IMR-90 (cell line): ENCODE data around the gene AQP5. TPM values are rescaled to one million over a fixed set of nuclear protein-coding genes. Genes with fewer than 3 reads are reported as not detected.
A peak's percentile ranks its signal among the peaks of the same experiment; 100 is the strongest.

ENCODE experiments used
- ATAC-seq: fragments of 200-7000 bp; cut with Tn5 transposase; 2 replicates; pipeline ENCODE4 v1.9.1; 2020; ENCODE audit warnings: low read depth, mild to moderate bottlenecking, moderate library complexity
- BruUV-seq: library from RNA; stranded (reverse); fragments of 400-500 nt; replicated peaks from 2 replicates; lab custom pipeline; 2021; lab: Mats Ljungman, UMichigan
- CTCF ChIA-PET: fragments of 300-600 bp; formaldehyde crosslinking; extraction: SDS; loops from one replicate; lab custom pipeline; 2021; ENCODE audit warnings: antibody characterized with exemption; lab: Yijun Ruan, JAX
- POLR2A ChIA-PET: fragments of 300-600 bp; sonication (Branson Sonifier 250); formaldehyde crosslinking; loops from one replicate; lab custom pipeline; 2022; ENCODE audit warnings: antibody characterized with exemption; ENCODE audit not compliant: unreplicated experiment; lab: Charles Lee
- DNase-seq: peaks from one replicate; pipeline ENCODE4 v3.0.0; 2013
- H2AFZ ChIP-seq: replicated peaks from 2 replicates; pipeline ENCODE3; 2013; ENCODE audit warnings: low read length, mild to moderate bottlenecking; ENCODE audit not compliant: poor library complexity
- H2AK5ac ChIP-seq: 2 replicates; pipeline ENCODE4 v1.6.1; 2013; ENCODE audit warnings: low read depth, low read length, inconsistent platforms
- H2AK9ac ChIP-seq: replicated peaks from 2 replicates; pipeline ENCODE3; 2013; ENCODE audit warnings: mild to moderate bottlenecking, low read depth, low read length, moderate library complexity; ENCODE audit not compliant: poor library complexity
- H2BK120ac ChIP-seq: 2 replicates; pipeline ENCODE4 v1.6.1; 2013; ENCODE audit warnings: low read depth, low read length, inconsistent platforms
- H2BK15ac ChIP-seq: 3 replicates; pipeline ENCODE4 v1.6.1; 2013; ENCODE audit warnings: low read depth, low read length, inconsistent platforms
- H2BK20ac ChIP-seq: 2 replicates; pipeline ENCODE4 v1.6.1; 2013; ENCODE audit warnings: low read depth, mild to moderate bottlenecking, inconsistent platforms, low read length, moderate library complexity
- H2BK5ac ChIP-seq: 2 replicates; pipeline ENCODE4 v1.6.1; 2013; ENCODE audit warnings: mild to moderate bottlenecking, low read depth, low read length, inconsistent platforms; ENCODE audit not compliant: poor library complexity, severe bottlenecking
- H3K14ac ChIP-seq: replicated peaks from 2 replicates; pipeline ENCODE4 v1.6.1; 2013; ENCODE audit warnings: low read depth, low read length, inconsistent platforms
- H3K18ac ChIP-seq: 2 replicates; pipeline ENCODE4 v1.6.1; 2013; ENCODE audit warnings: low read depth, low read length, control low read depth
- H3K23ac ChIP-seq: 2 replicates; pipeline ENCODE4 v1.6.1; 2013; ENCODE audit warnings: low read depth, low read length, inconsistent platforms
- H3K27ac ChIP-seq: 2 replicates; pipeline ENCODE4 v1.5.1; 2013; ENCODE audit warnings: mild to moderate bottlenecking, control low read depth, low read length; ENCODE audit not compliant: insufficient read depth
- H3K27me3 ChIP-seq: 2 replicates; pipeline ENCODE4 v1.6.1; 2013; ENCODE audit warnings: low read length; ENCODE audit not compliant: control insufficient read depth, insufficient read depth
- H3K36me3 ChIP-seq: 2 replicates; pipeline ENCODE4 v1.6.1; 2013; ENCODE audit warnings: low read length, mixed read lengths; ENCODE audit not compliant: control insufficient read depth, insufficient read depth
- H3K4ac ChIP-seq: 2 replicates; pipeline ENCODE4 v1.6.1; 2013; ENCODE audit warnings: low read depth, low read length, inconsistent platforms
- H3K4me1 ChIP-seq: 2 replicates; pipeline ENCODE4 v1.6.1; 2013; ENCODE audit warnings: low read length, mixed read lengths; ENCODE audit not compliant: control insufficient read depth, insufficient read depth
- H3K4me2 ChIP-seq: 2 replicates; pipeline ENCODE4 v1.6.1; 2013; ENCODE audit warnings: low read depth, mild to moderate bottlenecking, control low read depth, low read length, moderate library complexity
- H3K4me3 ChIP-seq: 2 replicates; pipeline ENCODE4 v1.5.1; 2013; ENCODE audit warnings: low read depth, mild to moderate bottlenecking, control low read depth, low read length, moderate library complexity; ENCODE audit not compliant: insufficient read depth
- H3K56ac ChIP-seq: 2 replicates; pipeline ENCODE4 v1.6.1; 2013; ENCODE audit warnings: low read length, inconsistent platforms; ENCODE audit not compliant: insufficient read depth; ENCODE audit errors: extremely low read depth
- H3K79me1 ChIP-seq, 2 experiments: 2 replicates each; pipeline ENCODE4 v1.6.1; 2013; ENCODE audit warnings: low read length in 2 of 2, inconsistent platforms in 1 of 2, low read depth in 1 of 2
- H3K9ac ChIP-seq: 2 replicates; pipeline ENCODE4 v1.6.1; 2013; ENCODE audit warnings: low read depth, low read length, control low read depth
- H3K9me1 ChIP-seq: 2 replicates; pipeline ENCODE4 v1.6.1; 2013; ENCODE audit warnings: low read length, inconsistent platforms; ENCODE audit not compliant: insufficient read depth
- H3K9me3 ChIP-seq: 2 replicates; pipeline ENCODE4 v1.6.1; 2013; ENCODE audit warnings: low read length; ENCODE audit not compliant: control insufficient read depth, insufficient read depth
- H4K20me1 ChIP-seq: 2 replicates; pipeline ENCODE4 v1.6.1; 2013; ENCODE audit warnings: low read length, inconsistent platforms; ENCODE audit not compliant: insufficient read depth
- H4K5ac ChIP-seq: 2 replicates; pipeline ENCODE4 v1.6.1; 2013; ENCODE audit warnings: mild to moderate bottlenecking, low read depth, low read length, control low read depth
- H4K8ac ChIP-seq, 2 experiments: 2 replicates each; pipeline ENCODE4 v1.6.1; 2013; ENCODE audit warnings: low read depth in 2 of 2, low read length in 2 of 2, control low read depth in 1 of 2, inconsistent platforms in 1 of 2
- H4K91ac ChIP-seq: 2 replicates; pipeline ENCODE4 v1.6.1; 2013; ENCODE audit warnings: low read depth, low read length, inconsistent platforms; ENCODE audit not compliant: insufficient read depth
- CHD1 ChIP-seq: IDR thresholded peaks from 2 replicates; pipeline ENCODE4 v1.6.1; 2012; ENCODE audit warnings: low read depth, low read length, improper control_type of control experiment
- FOS ChIP-seq: fragments of 150-350 bp; IDR thresholded peaks from 2 replicates; pipeline ENCODE4 v1.6.1; 2016; ENCODE audit warnings: low read depth, low read length
- NFE2L2 ChIP-seq: fragments of 150-350 bp; IDR thresholded peaks from 2 replicates; pipeline ENCODE4 v1.6.1; 2016; ENCODE audit warnings: low read depth, mild to moderate bottlenecking, low read length
- POLR2A ChIP-seq: IDR thresholded peaks from 2 replicates; pipeline ENCODE4 v1.6.1; 2012; ENCODE audit warnings: mild to moderate bottlenecking, low read depth, low read length
- WGBS, 2 experiments: methylation state at CpG; one replicate each; pipeline versions ENCODE4 v1.1.5 to v1.1.7; 2013; ENCODE audit warnings: missing lambda C conversion rate in 2 of 2; ENCODE audit not compliant: insufficient read length in 1 of 2; ENCODE audit errors: extremely low coverage in 2 of 2; 5-methylcytosine and 5-hydroxymethylcytosine counted together
- dilution Hi-C: fragments of 300-500 bp; cut with HindIII; formaldehyde crosslinking; loops from one replicate; pipeline ENCODE4 v1.14.3; 2018; ENCODE audit warnings: low sequenced_read_pairs; ENCODE audit not compliant: unreplicated experiment
- in situ Hi-C: fragments of 300-500 bp; cut with MboI; formaldehyde crosslinking; loops from 3 replicates; pipeline ENCODE4 v1.14.3; 2019; ENCODE audit warnings: low sequenced_read_pairs, inconsistent platforms, mixed read lengths
- intact Hi-C: fragments of 100-400 bp; cut with micrococcal nuclease; formaldehyde crosslinking; loops from 2 replicates; pipeline ENCODE4 v1.10.0; 2022
- polyA plus RNA-seq, 3 experiments: library from polyadenylated mRNA; depleted of rRNA; stranded (reverse); fragments of >200 nt; gene quantifications; 2 replicates each; pipeline ENCODE4 v1.2.3, GENCODE V29; 2012; ENCODE audit warnings: low replicate concordance in 1 of 3
- total RNA-seq: library from RNA; depleted of rRNA; stranded (reverse); fragments of >200 nt; gene quantifications from 2 replicates; pipeline ENCODE4 v1.2.3, GENCODE V29; 2012
- TF ChIP-seq, protein P1 (sequence below): fragments of 150-350 bp; IDR thresholded peaks from 2 replicates; pipeline ENCODE4 v1.6.1; 2017; ENCODE audit warnings: mild to moderate bottlenecking, antibody characterized with exemption, low read length, low read depth

AQP5 gene
- total and polyA plus RNA-seq, 2 of the 4 experiments (the other 2 are of a cell fraction) = not detected

DNA sequence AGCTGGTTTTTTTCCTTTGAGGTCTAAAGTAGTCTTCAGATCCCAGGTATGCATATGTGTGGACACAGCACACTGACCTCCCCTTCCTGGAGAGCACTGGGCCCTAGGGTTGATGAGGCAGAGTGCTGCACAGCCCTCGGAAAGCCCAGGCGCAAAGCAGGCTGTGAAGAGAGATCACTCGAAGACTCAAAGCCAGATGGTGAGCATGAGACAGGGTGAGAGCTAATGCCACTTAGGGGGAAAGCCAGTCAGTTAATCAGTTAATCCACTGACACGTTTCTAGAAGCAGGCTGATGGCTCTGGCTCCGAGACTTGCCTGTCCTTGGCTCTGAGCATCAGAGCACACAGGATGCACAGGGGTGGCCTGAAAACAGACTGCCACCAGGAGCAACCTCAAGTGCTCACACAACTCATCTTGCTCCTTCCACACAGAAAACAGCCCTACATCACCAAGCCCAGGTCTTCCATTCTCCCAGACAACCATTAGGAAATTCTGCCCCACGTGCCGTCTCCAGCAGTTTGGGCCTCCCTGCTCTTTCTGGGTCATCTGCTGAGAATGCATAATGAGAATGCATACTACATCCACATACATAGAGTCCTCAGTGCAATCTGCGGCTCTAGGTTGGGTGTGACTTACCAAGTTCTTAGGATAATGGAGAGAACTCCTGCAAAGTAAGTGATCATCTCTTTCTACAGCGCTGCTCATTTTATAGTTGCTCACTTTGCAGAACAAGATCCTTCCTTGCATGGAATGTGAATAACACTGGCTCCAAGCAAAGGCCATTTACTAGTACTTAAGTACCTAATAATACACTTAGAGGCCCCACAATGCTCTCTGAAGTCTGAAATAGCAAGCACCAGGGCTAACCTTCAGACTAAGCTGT is 23.0 kb downstream of the AQP5 start:
- Histone ChIP-seq H2BK120ac (peak overlapping the region; percentile 46; the same call in 1 of the 2 replicates), H3K56ac (no peak overlapping the region), H2BK15ac (no peak overlapping the region), H4K20me1 (no peaks in the 10 kb centered on the region), H3K14ac (peak overlapping the region; percentile 51), H4K5ac (no peak overlapping the region), H2BK5ac (no peak overlapping the region), H4K91ac (peak overlapping the region; percentile 48; the same call in 1 of the 2 replicates), H3K18ac (no peak overlapping the region), H3K4me3 (no peak overlapping the region), H3K4me1 (peaks cover 16% of the 10 kb centered on the region), H3K27ac (peak overlapping the region; percentile 1; the same call in 1 of the 2 replicates), H3K23ac (peak overlapping the region; percentile 0; the same call in 1 of the 2 replicates), H3K9ac (no peak overlapping the region), H2AK9ac (peak overlapping the region; percentile 84), H3K9me3 (no peaks in the 10 kb centered on the region), H3K36me3 (no peaks in the 10 kb centered on the region), H3K4ac (peak overlapping the region; percentile 8; the same call in 1 of the 2 replicates), H2BK20ac (peak overlapping the region; percentile 30; the same call in 1 of the 2 replicates), H3K4me2 (no peak overlapping the region), H2AK5ac (peak overlapping the region; percentile 82), H3K9me1 (peaks cover 18% of the 10 kb centered on the region), H2AFZ (peak overlapping the region; percentile 67), H3K27me3 (no peaks in the 10 kb centered on the region), H4K8ac (peak overlapping the region in 1 of 2 experiments; percentile 45; a peak in 2 of 4 replicates), H3K79me1 (peaks cover 3 to 31% of the 10 kb centered on the region in 2 experiments; a peak in 3 of 4 replicates)
- TF ChIP-seq, protein P1, sequence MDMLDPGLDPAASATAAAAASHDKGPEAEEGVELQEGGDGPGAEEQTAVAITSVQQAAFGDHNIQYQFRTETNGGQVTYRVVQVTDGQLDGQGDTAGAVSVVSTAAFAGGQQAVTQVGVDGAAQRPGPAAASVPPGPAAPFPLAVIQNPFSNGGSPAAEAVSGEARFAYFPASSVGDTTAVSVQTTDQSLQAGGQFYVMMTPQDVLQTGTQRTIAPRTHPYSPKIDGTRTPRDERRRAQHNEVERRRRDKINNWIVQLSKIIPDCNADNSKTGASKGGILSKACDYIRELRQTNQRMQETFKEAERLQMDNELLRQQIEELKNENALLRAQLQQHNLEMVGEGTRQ = no peak
- TF ChIP-seq NFE2L2 (no peak), POLR2A (no peak), FOS (no peak), CHD1 (no peak)
- ATAC-seq = peak; percentile 10; the same call in 1 of the 2 replicates
- in situ Hi-C loops (no loop called here), intact Hi-C loops (no loop called here), dilution Hi-C loops (no loop called here)
- 45% methylated on average over 3 of the region's 9 CpGs; no CpG with 5 or more reads in 1 of the 2 experiments for WGBS, 2 experiments
- no TSS peak for BruUV-seq
- CTCF ChIA-PET = interaction anchor here (1.8 kb wide), 1 partner anchor 18 kb away, joined by 11 read pairs; no protein-coding TSS in a partner anchor
- DNase-seq = no peak
- POLR2A ChIA-PET = no interaction called here
